ENCODE measurements around the gene ARAP1. TPM values are rescaled to one million over a fixed set of nuclear protein-coding genes. Genes with fewer than 3 reads are reported as not detected.

ARAP1 gene
- total RNA-seq, 2 donors from 2014 or later, result 76.5 to 103 TPM

GRCh38 chr11:72786305-72787215, 34.4 kb upstream of the ARAP1 start:
- no peak for TF ChIP-seq CTCF (IDR thresholded peaks at IDR 0.05)
- DNase-seq (ENCODE audit: low spot score), result no peak
- H3K27ac ChIP-seq, result no peak overlapping the region

GRCh38 chr11:72784662-72785061, 32.5 kb upstream of the ARAP1 start:
- H3K4me3 ChIP-seq, result no peak overlapping the region
- no peak for DNase-seq (ENCODE audit: low spot score)
- peaks cover 17 to 37% of the 10 kb centered on the region in 2 donors for H3K4me1 ChIP-seq (ENCODE audit: control insufficient read depth in 1 of 2, low read depth in 2 of 2)
- no peak overlapping the region for H3K27ac ChIP-seq
- no peaks in the 10 kb centered on the region for H3K36me3 ChIP-seq
- no peak for ATAC-seq (ENCODE audit: insufficient number of reproducible peaks, low FRiP score, low read depth)
- TF ChIP-seq CTCF (IDR thresholded peaks at IDR 0.05), result no peak
- no peaks in the 10 kb centered on the region for H3K27me3 ChIP-seq (replicated peaks; ENCODE audit: insufficient read depth)
- H3K9me3 ChIP-seq, result no peaks in the 10 kb centered on the region

More at GRCh38 chr11:72786305-72787215, 34.4 kb upstream of the ARAP1 start:
- Histone ChIP-seq H3K4me1 (ENCODE audit: control insufficient read depth in 1 of 2, low read depth in 2 of 2) (peaks cover 17 to 30% of the 10 kb centered on the region in 2 donors), H3K4me3 (no peak overlapping the region), H3K36me3 (no peaks in the 10 kb centered on the region), H3K27me3 (replicated peaks; ENCODE audit: insufficient read depth) (no peaks in the 10 kb centered on the region), H3K9me3 (no peaks in the 10 kb centered on the region)
- ATAC-seq (ENCODE audit: insufficient number of reproducible peaks, low FRiP score, low read depth), result no peak

- TF ChIP-seq CTCF (IDR thresholded peaks at IDR 0.05), result no peak
- H3K9me3 ChIP-seq, result no peaks in the 10 kb centered on the region
- H3K27me3 ChIP-seq (replicated peaks; ENCODE audit: insufficient read depth), result no peaks in the 10 kb centered on the region
- no peak overlapping the region for H3K27ac ChIP-seq
- ATAC-seq (ENCODE audit: insufficient number of reproducible peaks, low FRiP score, low read depth) (no peak), DNase-seq (ENCODE audit: low spot score) (no peak)
- no peaks in the 10 kb centered on the region for H3K36me3 ChIP-seq
- peaks cover 10 to 27% of the 10 kb centered on the region in 2 donors for H3K4me1 ChIP-seq (ENCODE audit: control insufficient read depth in 1 of 2, low read depth in 2 of 2)
- H3K4me3 ChIP-seq, result no peak overlapping the region
These were observed 31.1 kb upstream of the ARAP1 start for GRCh38 chr11:72783144-72783905.

- ATAC-seq (ENCODE audit: insufficient number of reproducible peaks, low FRiP score, low read depth) (no peak), DNase-seq (ENCODE audit: low spot score) (no peak)
- H3K9me3 ChIP-seq, result no peaks in the 10 kb centered on the region
- H3K27me3 ChIP-seq (replicated peaks; ENCODE audit: insufficient read depth), result no peaks in the 10 kb centered on the region
- no peaks in the 10 kb centered on the region for H3K36me3 ChIP-seq
- H3K4me3 ChIP-seq, result peak overlapping the region; percentile 85
- TF ChIP-seq CTCF (IDR thresholded peaks at IDR 0.05), result no peak
- H3K27ac ChIP-seq, result no peak overlapping the region
- H3K4me1 ChIP-seq (ENCODE audit: control insufficient read depth in 1 of 2, low read depth in 2 of 2), result peaks cover 9 to 32% of the 10 kb centered on the region in 2 donors
These were observed 30.1 kb upstream of the ARAP1 start for GRCh38 chr11:72782081-72782920.

All from thoracic aorta (tissue), 2 donors.